K562 (cell line): ENCODE data around the gene SLC4A4. TPM values are rescaled to one million over a fixed set of nuclear protein-coding genes. Genes with fewer than 3 reads are reported as not detected.

Source experiments
- ATAC-seq: fragments of 200-7000 bp; cut with Tn5 transposase; 3 replicates; pipeline ENCODE4 v1.9.1; 2020; ENCODE audit warnings: moderate library complexity
- BruUV-seq: library from RNA; stranded (reverse); fragments of 400-500 nt; replicated peaks from 2 replicates; lab custom pipeline; 2021; lab: Mats Ljungman, UMichigan
- CTCF ChIA-PET: fragments of 300-600 bp; formaldehyde crosslinking; extraction: SDS; loops from one replicate; lab custom pipeline; 2021; ENCODE audit warnings: low intra/inter-chr PET ratio; lab: Yijun Ruan, JAX
- POLR2A ChIA-PET: fragments of 300-600, 350-650 bp; sonication (Branson Sonifier 250); formaldehyde crosslinking; extraction: SDS; loops from one replicate; lab custom pipeline; 2021; ENCODE audit warnings: antibody characterized with exemption, inconsistent platforms; lab: Yijun Ruan, JAX
- DNase-seq, 4 experiments: peaks; one replicate each; pipeline versions ENCODE4 v3.0.0 to v3.0.0-alpha.2; 2011 to 2018; ENCODE audit warnings: low spot score in 3 of 4, mixed read lengths in 3 of 4; ENCODE audit errors: extremely low read depth in 1 of 4
- FAIRE-seq: peaks from 2 replicates; lab custom pipeline; 2011; peaks lifted over from hg19 to GRCh38; lab: Jason Lieb, UNC
- H2AFZ ChIP-seq: 2 replicates; pipeline ENCODE4 v1.6.0; 2011; ENCODE audit warnings: low read depth, low read length, control low read depth, inconsistent platforms
- H3K27ac ChIP-seq: fragments of 200-600 bp; 3 replicates; pipeline ENCODE4 v1.8.0; 2011; ENCODE audit warnings: low read depth, mild to moderate bottlenecking, control low read depth, inconsistent platforms, low read length, moderate library complexity, mixed read lengths; ENCODE audit errors: extremely low read depth
- H3K27me3 ChIP-seq, 2 experiments: fragments of 300-600 bp in 1 of 2; 2 replicates in 1 of 2; 3 replicates in 1 of 2; pipeline versions ENCODE4 v1.6.0 to v1.8.0; 2011; ENCODE audit warnings: inconsistent platforms in 2 of 2, low read length in 2 of 2, mild to moderate bottlenecking in 1 of 2, mixed read lengths in 1 of 2, moderate library complexity in 1 of 2; ENCODE audit not compliant: control insufficient read depth in 2 of 2, insufficient read depth in 2 of 2
- H3K36me3 ChIP-seq: fragments of 300-600 bp; 3 replicates; pipeline ENCODE4 v1.8.0; 2011; ENCODE audit warnings: mild to moderate bottlenecking, low read length, inconsistent platforms; ENCODE audit not compliant: control insufficient read depth, insufficient read depth
- H3K4me1 ChIP-seq, 2 experiments: fragments of 200-600 bp in 1 of 2; replicated peaks in 1 of 2; 2 replicates in 1 of 2; 3 replicates in 1 of 2; pipeline versions ENCODE4 v1.5.1 to v1.8.0; 2011; ENCODE audit warnings: inconsistent platforms in 2 of 2, low read length in 2 of 2, mild to moderate bottlenecking in 1 of 2, mixed read lengths in 1 of 2, moderate library complexity in 1 of 2; ENCODE audit not compliant: control insufficient read depth in 2 of 2, insufficient read depth in 2 of 2
- H3K4me2 ChIP-seq: 2 replicates; pipeline ENCODE4 v1.6.1; 2011; ENCODE audit warnings: low read length, control low read depth, inconsistent platforms, mixed read lengths; ENCODE audit not compliant: insufficient read depth
- H3K4me3 ChIP-seq: fragments of 200-600 bp; sonication (generic), shearing (Covaris generic); 2 replicates; pipeline ENCODE4 v1.5.1; 2016; ENCODE audit warnings: control low read depth, inconsistent platforms
- H3K79me2 ChIP-seq: fragments of 200-600 bp; 3 replicates; pipeline ENCODE4 v1.8.0; 2011; ENCODE audit warnings: low read length, inconsistent platforms; ENCODE audit not compliant: control insufficient read depth, insufficient read depth
- H3K9ac ChIP-seq, 2 experiments: 2 replicates each; pipeline versions ENCODE4 v1.6.0 to v1.6.1; 2011; ENCODE audit warnings: low read depth in 2 of 2, low read length in 2 of 2, control low read depth in 1 of 2, inconsistent platforms in 1 of 2, mild to moderate bottlenecking in 1 of 2, mixed read lengths in 1 of 2; ENCODE audit not compliant: insufficient read depth in 1 of 2
- H3K9me1 ChIP-seq: one replicate; pipeline ENCODE4 v1.6.0; 2011; ENCODE audit warnings: inconsistent platforms, mild to moderate bottlenecking, low read length, moderate library complexity; ENCODE audit not compliant: control insufficient read depth, insufficient read depth
- H3K9me3 ChIP-seq: replicated peaks from 2 replicates; pipeline ENCODE4 v1.5.1; 2011; ENCODE audit warnings: low read depth, low read length, inconsistent platforms; ENCODE audit not compliant: control insufficient read depth, insufficient read depth
- H4K20me1 ChIP-seq: replicated peaks from 2 replicates; pipeline ENCODE4 v1.6.1; 2011; ENCODE audit warnings: low read length, inconsistent platforms, mixed read lengths; ENCODE audit not compliant: control insufficient read depth, insufficient read depth
- BACH1 ChIP-seq: fragments of 200-800 bp; sonication (Bioruptor generic); IDR thresholded peaks from 2 replicates; pipeline ENCODE4 v1.6.1; 2016; ENCODE audit warnings: missing genetic modification characterization, missing compliant biosample characterization
- CBX8 ChIP-seq: fragments of 200-600 bp; sonication (generic); IDR thresholded peaks from 2 replicates; pipeline ENCODE4 v1.6.1; 2012; ENCODE audit warnings: borderline replicate concordance, mixed run types, low read depth, mild to moderate bottlenecking, moderate library complexity, mixed read lengths, low read length, control low read depth, inconsistent platforms; ENCODE audit not compliant: poor library complexity, severe bottlenecking; ENCODE audit errors: extremely low read depth
- CCNT2 ChIP-seq: IDR thresholded peaks from 2 replicates; pipeline ENCODE4 v1.6.1; 2011; ENCODE audit warnings: borderline replicate concordance, low read depth, mild to moderate bottlenecking, moderate library complexity, mixed read lengths, low read length; ENCODE audit not compliant: insufficient read length; ENCODE audit errors: extremely low read depth
- EGR1 ChIP-seq: fragments of 450-650 bp; conservative IDR thresholded peaks from 2 replicates; pipeline ENCODE4 v1.6.1; 2017; ENCODE audit warnings: mild to moderate bottlenecking
- FUS ChIP-seq: fragments of 200-400 bp; formaldehyde crosslinking; optimal IDR thresholded peaks from 2 replicates; pipeline ENCODE3; 2017; ENCODE audit warnings: low read depth, low read length
- GTF2A2 ChIP-seq: IDR thresholded peaks from 2 replicates; pipeline ENCODE4 v1.6.1; 2016; ENCODE audit warnings: mild to moderate bottlenecking, missing genetic modification characterization, missing compliant biosample characterization
- TRIM28 ChIP-seq: fragments of 450-650 bp; IDR thresholded peaks from 2 replicates; pipeline ENCODE4 v1.6.1; 2017
- WGBS: fragments of 100-300 bp; shearing (Covaris generic); methylation state at CpG from one replicate; pipeline ENCODE4 v1.1.6; 2016; ENCODE audit warnings: low coverage, mixed read lengths; ENCODE audit not compliant: insufficient coverage; ENCODE audit errors: missing lambda C conversion rate; 5-methylcytosine and 5-hydroxymethylcytosine counted together
- in situ Hi-C: fragments of 300-500 bp; cut with MboI; formaldehyde crosslinking; loops from 4 replicates; pipeline ENCODE4 v1.15.0; 2018; ENCODE audit warnings: inconsistent platforms, mixed read lengths
- intact Hi-C: fragments of 100-400 bp; cut with micrococcal nuclease; formaldehyde crosslinking; loops from 2 replicates; pipeline ENCODE4 v1.14.2; 2022
- polyA plus RNA-seq, 8 experiments: library from polyadenylated mRNA; depleted of rRNA in 4 of 8; stranded (reverse) in 5 of 8; unstranded in 3 of 8; fragments of >200 nt; fragmentation: Nextera tagmentation in 2 of 8; fragmentation: Illumina TruSeq in 1 of 8; extraction: Ambion mirVana in 2 of 8; extraction: Trizol in 1 of 8; gene quantifications; 2 replicates each; pipeline versions ENCODE4 v1.2.1 to v1.2.3, GENCODE V29; 2011 to 2014; ENCODE audit warnings: inconsistent platforms in 1 of 8, missing spikeins in 1 of 8
- total RNA-seq, 7 experiments: library from RNA; depleted of rRNA in 6 of 7; stranded (reverse); fragments of >200 nt in 6 of 7; fragmentation: Illumina TruSeq in 2 of 7; extraction: Trizol in 2 of 7; gene quantifications; 2 replicates each; pipeline versions ENCODE4 v1.2.1 to v1.2.3, GENCODE V29; 2011 to 2021; ENCODE audit warnings: low replicate concordance in 1 of 7
- TF ChIP-seq, protein P1 (sequence below): fragments of 150-350 bp; IDR thresholded peaks from 2 replicates; pipeline ENCODE4 v1.6.1; 2014; ENCODE audit warnings: low read depth, mild to moderate bottlenecking, low read length, borderline replicate concordance

The SLC4A4 gene
- total and polyA plus RNA-seq, 9 of the 15 experiments (the other 6 are each of a cell fraction or from before 2014, with no cell fraction given) = 0.01 to 0.18 (median 0.07) TPM; not detected in 2

DNA sequence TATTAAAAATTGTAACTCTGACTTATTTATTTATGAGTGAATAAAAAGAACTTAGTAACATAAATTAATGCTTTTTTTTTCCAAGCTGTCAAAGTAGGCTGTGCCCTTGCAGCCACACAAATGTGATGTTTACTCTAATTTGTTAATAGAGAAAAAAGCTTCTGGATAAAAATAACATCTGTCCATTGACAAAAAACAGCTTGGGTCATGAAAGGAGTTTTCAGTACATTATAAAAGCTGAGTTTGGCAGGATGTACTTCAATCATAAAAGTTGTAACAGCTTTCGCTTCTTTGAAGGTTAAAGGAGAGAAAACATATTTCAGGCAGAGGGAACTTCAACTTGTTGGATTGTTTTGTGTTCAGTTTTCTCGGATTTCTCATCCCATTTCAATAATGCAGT lies 105.6 kb downstream of the SLC4A4 start:
- Histone ChIP-seq H3K9me1 (no peaks in the 10 kb centered on the region), H3K4me3 (no peak overlapping the region), H3K27me3 (no peaks in the 10 kb centered on the region), H3K27ac (no peak overlapping the region), H3K9ac (no peak overlapping the region), H3K36me3 (no peaks in the 10 kb centered on the region), H2AFZ (no peak overlapping the region), H4K20me1 (no peaks in the 10 kb centered on the region), H3K9me3 (no peaks in the 10 kb centered on the region), H3K79me2 (no peaks in the 10 kb centered on the region), H3K4me1 (peaks cover 0 to 6% of the 10 kb centered on the region in 2 experiments; a peak in 2 of 5 replicates), H3K4me2 (no peak overlapping the region)
- BruUV-seq = no TSS peak
- in situ Hi-C loops (no loop called here), intact Hi-C loops (no loop called here)
- ChIA-PET CTCF (no interaction called here), POLR2A (no interaction called here)
- TF ChIP-seq TRIM28 (no peak), BACH1 (tag) (no peak), EGR1 (no peak), CBX8 (no peak), GTF2A2 (tag) (no peak), CCNT2 (no peak), FUS (no peak)
- TF ChIP-seq, protein P1, sequence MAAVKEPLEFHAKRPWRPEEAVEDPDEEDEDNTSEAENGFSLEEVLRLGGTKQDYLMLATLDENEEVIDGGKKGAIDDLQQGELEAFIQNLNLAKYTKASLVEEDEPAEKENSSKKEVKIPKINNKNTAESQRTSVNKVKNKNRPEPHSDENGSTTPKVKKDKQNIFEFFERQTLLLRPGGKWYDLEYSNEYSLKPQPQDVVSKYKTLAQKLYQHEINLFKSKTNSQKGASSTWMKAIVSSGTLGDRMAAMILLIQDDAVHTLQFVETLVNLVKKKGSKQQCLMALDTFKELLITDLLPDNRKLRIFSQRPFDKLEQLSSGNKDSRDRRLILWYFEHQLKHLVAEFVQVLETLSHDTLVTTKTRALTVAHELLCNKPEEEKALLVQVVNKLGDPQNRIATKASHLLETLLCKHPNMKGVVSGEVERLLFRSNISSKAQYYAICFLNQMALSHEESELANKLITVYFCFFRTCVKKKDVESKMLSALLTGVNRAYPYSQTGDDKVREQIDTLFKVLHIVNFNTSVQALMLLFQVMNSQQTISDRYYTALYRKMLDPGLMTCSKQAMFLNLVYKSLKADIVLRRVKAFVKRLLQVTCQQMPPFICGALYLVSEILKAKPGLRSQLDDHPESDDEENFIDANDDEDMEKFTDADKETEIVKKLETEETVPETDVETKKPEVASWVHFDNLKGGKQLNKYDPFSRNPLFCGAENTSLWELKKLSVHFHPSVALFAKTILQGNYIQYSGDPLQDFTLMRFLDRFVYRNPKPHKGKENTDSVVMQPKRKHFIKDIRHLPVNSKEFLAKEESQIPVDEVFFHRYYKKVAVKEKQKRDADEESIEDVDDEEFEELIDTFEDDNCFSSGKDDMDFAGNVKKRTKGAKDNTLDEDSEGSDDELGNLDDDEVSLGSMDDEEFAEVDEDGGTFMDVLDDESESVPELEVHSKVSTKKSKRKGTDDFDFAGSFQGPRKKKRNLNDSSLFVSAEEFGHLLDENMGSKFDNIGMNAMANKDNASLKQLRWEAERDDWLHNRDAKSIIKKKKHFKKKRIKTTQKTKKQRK = no peak
- DNase-seq = no peak
- FAIRE-seq = no peak
- 3% methylated on average over 2 of the region's 2 CpGs for WGBS
- no peak for ATAC-seq
